ENCODE results near the gene POLR2E. TPM values are rescaled to one million over a fixed set of nuclear protein-coding genes. Genes with fewer than 3 reads are reported as not detected.
A peak's percentile ranks its signal among the peaks of the same experiment; 100 is the strongest.

Gene POLR2E
- total and polyA plus RNA-seq, 2 of the 8 experiments (the other 6 are each of a cell fraction or from before 2014, with no cell fraction given), result 281 to 381 TPM

GRCh38 chr19:1040476-1041271 is 54.5 kb downstream of the POLR2E start (continued):
- TF ChIP-seq SP4 (IDR thresholded peaks at IDR 0.05; ENCODE audit: low read length), result 0 out of 2 replicates have a peak, but pooled peaks have one; percentile 32
